Measurements from ENCODE around the gene CCBE1.
A peak's percentile ranks its signal among the peaks of the same experiment; 100 is the strongest.

The CCBE1 gene

DNA sequence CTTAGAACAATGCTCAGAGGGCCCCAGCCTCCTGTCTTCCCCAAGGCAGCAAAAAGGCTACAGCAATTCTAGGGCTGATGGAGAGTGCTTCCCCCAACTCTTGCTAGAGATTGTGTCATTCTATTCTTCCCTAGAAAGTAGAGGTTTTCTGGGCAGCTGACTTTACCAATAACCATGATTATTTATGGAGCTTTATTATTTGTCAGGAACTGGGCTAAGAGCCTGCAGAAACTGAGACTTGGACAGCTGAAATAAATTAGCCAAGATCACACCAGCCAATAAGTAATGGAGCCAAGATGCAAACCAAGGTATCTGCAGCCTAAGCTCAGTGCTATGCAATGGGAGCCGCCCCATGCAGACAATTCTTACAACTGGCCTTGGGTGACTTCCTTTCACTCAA lies 84.8 kb downstream of the CCBE1 start:
- DNase-seq: peak; percentile 31

DNA sequence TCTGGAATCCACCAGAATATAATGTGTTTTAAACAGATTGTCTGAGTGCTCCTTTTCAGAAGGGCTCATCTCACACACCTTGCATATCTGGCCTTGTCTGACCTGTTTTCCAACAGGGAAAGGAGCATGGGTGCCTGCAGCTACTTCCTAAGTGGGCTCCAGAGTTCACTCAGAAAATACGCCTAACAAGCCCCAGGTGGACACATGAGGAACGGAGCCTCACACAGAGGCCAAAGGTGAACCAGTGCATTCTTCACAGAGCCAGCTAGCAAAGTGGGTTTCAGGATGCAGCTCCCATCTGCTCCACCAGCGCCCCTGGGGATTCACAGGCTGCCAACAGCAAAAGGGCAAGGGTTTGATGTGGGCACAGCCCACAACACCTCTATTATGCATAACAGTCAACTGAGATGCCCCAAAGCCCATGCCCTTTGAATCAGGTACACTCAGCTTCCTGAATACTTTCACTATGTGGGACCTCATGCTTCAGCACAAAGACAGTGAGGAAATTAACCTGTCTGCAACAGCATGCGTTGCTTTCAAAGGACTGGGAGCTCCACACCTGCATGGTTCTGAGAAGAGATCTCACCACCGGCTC lies 86.6 kb downstream of the CCBE1 start:
- DNase-seq: no peak

DNA sequence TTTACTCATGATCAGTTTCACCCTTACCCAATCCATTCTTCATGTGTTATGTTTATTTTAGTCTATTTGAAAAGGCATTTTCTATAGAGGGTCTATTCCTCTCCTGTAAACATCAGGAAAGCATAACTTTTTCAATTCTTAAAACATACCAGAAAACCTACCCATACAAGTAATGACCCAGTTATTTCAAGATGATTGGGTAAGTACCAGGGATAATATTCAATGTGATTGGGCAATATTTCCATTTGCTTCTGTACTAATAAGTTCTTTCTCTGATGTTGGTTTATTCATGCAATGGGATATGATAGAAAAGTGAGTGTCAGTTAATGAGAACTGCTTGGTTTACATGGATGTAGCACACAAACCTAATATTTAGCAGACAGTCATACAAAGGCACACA lies 87.6 kb downstream of the CCBE1 start:
- DNase-seq: no peak

DNA sequence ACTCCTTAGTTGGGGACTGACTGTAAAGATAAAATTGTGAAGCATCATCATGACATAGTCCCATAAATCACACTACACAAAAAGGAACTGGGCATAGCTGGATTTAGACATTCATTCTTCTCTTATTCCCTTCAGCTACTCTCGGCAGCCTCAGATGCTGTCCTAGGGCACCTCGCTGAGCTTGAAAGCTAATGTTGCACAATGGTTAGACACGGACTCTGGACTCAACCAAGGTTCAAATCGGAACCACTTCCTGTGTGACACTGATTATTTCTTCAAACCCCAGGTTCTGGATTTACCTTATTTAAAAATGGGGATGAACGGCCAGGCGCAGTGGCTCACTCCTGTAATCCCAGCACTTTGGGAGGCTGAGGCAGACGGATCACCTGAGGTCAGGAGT lies 89.8 kb downstream of the CCBE1 start:
- no peak for DNase-seq

DNA sequence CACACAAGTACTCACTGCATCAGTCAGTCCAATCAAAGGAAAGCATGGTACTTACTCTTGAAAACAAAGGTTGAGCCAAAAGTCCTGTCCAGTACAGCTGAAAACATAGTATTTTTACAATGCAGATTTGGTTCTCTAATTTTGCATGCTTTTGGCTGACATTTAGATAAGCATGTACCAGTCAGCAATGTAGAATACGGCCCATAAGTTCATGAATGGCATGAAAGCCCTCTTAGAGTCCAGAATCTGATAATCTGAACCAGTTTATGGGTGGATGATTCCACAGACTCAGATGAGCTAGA lies 90.2 kb downstream of the CCBE1 start:
- no peak for DNase-seq

DNA sequence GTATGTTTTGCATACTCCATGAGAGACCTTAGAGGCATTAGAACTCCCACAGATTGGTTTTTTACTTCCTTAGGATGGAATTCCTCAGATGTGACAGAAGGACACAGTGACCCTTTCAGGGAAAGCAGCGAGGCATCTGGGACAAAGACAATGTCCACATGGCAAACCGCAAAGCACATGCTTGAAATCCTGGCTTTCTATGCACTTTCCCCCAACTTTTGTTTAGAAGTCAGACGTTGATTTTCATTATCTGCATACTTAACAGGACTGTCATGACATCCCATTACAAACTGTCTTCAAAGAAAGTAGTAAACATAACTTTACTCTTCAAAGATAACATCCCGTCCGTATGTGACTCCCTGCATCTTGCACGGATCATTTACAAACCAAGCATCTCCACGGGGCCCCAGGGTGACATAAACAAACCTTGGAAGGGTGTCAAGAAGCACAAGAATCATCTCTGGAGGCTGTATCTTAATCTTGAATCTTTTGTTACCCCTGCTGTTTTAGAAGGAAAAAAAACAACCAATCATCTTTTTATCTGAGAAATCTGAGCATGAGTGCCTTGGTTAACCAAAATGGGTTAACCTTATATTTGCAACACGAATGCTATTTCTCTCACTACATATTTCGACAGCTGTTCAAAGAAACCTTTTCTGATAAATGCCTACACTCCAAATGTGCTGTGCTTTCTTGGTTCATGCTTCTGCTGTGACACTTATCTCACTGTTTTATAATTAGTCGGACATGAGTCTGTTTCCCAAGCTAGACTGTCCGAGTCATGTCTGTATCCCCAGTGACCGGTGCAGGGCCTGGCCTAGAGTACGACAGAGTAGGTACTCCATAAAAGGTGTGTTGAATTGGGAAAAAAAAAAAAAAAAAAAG lies 90.8 kb downstream of the CCBE1 start:
- DNase-seq: peak; percentile 82

DNA sequence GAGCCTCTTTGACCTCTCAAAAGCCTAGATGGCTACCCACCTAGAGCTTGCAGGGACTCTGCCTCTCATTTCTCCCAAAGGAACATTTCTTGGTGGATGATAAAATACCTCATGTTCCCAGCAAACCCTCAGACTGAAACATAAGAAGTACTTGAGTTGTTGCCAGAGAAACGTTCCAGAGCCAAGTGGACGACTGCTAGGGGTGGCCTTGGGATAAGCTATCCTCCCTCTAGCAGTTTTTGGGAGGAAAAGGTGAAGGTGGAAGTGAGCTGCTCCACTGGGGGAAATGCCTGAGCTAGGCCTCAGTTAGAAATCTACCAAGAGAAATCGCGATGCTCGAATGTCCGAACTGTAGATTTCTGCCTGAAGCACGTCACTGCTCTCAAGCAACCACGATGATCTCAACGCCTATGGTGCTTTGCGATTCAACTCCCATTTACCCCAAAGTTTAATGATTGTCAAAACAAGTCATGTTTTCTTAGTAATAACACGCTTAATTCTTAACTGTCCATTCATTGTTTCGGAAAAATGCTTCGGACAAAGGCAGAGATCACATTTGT lies 91.5 kb downstream of the CCBE1 start:
- no peak for DNase-seq

DNA sequence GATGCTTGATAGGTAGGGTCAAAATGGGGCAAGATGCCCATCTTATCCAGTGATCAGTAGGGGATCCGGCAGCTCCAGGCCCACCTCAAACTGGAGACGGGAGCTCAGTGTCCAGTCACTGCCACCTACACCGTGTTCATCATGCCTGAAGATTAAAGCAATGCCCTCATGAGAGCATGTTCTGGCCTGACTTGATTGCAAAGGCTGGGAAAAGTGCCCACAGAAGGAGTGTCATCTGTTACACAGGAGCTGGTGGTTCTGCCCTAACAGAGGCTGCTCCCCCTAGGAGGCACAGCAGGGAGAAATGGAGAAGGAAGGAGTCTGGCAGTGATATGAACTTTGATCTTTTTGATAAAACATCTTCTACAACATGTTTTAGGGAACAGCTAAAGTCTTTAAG lies 92.3 kb downstream of the CCBE1 start:
- no peak for DNase-seq

DNA sequence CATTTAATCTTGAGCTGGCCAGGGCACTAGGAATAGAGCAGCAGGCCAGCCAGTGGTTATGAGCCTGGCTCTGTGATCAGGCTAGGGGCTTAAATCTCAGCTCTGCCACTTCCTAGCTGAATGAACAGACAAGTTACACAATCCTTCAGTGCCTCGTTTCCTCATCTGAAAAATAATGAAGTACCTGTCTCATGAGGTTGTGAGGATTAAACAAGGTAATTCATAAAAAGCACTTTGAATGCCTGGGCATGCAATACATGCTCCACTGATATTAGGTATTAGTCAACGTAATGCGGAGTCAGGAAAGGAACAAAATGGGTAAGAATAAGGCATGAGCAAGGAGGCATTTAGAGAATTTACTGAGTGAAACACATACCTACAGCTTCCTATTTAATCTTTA lies 100.2 kb downstream of the CCBE1 start:
- DNase-seq: no peak

DNA sequence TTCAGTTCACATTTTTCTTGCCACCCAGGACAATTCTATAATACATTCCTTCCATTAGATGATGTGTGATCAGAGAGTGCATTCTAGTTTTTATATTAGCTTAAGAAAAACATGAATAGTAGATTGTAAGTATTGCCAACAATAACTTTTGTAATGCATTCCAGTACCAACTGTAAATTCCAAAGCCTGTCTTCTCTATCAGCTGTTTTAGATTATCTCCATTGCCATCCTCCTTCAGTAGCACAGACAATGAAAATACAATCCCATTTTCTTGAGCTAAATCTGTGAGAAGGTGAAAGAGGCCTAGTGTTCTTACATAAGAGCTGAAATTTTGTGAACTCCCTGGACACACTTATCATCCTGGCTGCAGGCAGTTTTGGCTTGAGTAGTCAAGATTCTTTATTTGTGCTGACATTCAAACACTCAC lies 103.9 kb downstream of the CCBE1 start:
- peak; percentile 74 for DNase-seq

DNA sequence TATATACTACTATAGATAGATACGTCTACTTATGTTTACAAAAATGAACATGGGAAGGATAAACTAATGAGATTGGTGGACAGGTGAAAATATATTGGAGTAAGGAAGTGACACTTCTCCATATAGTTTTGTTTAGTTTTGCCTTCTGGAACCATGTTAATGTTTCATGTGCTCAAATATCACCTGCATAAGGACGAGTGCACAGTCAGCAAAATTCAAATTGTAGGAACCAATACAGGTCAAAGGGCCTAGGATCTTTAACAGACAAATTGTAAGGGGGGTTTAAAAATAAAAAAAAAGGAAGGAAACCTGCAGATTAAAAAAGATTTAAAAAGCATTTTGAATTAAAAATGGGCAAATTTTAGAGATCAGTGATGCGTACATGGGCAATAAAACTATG lies 104.6 kb downstream of the CCBE1 start:
- DNase-seq: no peak

DNA sequence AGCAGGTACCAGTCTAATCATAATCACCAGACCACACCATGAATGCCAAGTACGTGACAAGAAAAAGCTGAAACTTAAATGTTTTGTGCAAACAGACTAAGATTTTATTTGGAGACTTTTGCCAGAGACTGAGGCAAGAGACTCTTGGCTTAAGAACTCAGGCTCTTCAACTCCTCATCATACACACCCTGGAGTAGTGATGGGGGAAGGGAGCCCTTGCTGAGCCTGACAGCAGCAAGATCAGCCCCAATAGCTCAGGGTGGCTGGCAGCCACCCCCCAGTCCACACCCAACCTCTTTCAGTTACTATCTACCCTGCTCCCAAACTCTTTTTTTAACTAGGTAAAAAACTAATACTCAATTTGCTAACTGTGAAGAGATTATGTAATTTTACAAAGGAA lies 114.8 kb downstream of the CCBE1 start:
- no peak for DNase-seq

DNA sequence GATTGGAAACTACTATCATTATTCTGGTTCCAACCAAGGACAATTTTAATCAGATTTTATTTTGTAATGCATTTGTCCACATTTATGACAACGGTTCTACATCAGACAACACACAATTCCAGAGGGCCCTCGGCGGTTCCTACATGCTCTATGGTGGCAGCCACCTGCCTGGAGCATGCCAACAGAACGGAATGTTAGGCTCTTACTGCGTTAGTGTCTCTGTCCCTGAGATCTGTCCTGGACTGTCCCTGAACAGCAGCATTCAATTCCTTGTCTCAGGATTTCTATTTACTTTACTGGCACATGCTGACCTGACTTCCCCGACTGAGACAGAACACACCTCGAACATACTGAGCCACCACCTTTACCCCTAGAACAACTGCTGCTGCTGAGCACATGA lies 117.7 kb downstream of the CCBE1 start:
- no peak for DNase-seq

DNA sequence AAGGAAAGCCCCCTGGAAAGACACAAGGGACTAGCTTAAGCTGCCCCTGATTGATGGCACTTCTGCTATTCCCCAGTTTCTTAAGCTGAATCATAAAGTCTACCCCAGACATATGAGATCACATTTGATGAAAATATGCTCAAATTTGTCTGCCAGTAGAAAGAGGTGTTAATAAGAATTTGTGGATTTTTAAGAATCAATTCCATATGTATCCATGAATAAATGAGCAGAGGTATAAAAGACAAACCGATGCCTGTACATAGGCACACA lies 119.9 kb downstream of the CCBE1 start:
- no peak for DNase-seq

DNA sequence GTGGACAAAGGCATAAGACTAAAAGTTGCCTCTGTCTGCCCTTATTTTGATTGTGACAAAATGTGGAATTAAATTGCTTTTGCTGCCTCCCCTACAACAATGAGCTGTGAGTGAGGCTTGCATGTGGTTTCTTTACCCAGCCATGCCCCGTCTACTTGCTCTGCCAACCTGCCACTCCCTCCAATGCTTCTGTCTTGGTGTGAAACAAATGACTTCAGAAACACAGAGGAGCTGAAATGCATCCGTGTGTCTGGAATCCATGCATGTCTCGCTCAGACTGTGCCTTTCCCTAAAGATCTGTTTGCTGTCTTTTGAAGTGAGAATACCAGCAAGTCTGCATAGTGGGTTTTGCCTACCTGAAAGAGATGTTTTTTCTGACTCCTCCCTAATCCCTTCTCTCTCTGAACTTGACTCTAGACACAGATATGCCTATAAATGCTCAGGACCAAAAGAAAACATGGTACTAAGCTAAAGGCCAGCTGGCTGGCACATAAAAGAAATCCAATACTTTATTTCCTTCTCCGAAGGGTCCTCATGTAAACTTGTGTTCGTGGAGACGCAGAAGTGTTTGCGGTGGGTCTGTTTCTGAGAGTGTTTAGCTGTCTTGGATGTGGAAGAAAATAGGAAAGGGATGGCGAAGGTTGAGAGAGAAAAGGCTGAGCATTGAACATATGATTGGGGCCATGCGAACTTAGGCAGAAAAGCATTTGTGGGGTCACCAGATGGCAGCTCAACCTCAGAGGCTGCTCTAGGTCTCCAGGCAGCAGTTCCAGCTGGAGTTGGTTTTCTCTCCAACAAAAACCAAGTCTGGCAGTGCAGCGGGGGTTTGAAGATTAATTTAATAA lies 120.5 kb downstream of the CCBE1 start:
- DNase-seq: no peak

DNA sequence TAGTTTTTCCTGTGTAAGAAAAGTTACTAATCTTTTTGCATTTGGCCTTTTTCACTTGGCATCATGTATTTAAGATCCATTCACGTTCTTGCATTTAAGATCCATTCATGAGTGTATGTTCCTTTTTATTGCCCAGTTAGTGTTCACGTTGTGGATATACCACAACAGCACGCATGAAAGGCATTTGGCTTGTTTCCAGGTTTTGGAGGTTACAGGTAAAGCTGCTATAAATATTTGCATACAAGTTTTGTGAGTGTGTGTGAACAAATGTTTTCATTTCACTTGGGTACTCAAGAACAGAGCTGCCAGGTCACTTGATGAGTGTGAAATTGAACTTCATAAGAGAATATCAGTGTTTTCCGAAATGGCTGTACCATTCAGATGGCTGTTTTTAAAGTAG lies 121.2 kb downstream of the CCBE1 start:
- DNase-seq: no peak

DNA sequence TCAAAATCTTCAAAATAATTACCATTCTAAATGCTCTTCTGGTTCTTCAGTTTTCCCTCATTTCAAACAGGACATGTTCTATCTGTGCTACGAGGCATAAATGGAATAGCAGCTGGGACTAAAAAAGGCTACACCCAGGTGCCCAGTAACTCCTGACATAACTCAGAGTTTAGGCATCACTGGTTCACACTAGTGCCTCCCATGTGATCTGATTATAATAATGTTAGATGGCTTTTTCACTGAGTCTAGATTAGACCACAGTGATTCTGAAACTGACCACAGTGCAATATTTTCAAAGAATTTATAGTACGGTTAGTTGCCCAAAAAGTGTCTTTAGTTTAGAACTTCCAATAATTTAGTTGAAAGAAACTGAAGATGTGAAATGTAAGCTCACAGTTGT lies 123.3 kb downstream of the CCBE1 start:
- DNase-seq: no peak

DNA sequence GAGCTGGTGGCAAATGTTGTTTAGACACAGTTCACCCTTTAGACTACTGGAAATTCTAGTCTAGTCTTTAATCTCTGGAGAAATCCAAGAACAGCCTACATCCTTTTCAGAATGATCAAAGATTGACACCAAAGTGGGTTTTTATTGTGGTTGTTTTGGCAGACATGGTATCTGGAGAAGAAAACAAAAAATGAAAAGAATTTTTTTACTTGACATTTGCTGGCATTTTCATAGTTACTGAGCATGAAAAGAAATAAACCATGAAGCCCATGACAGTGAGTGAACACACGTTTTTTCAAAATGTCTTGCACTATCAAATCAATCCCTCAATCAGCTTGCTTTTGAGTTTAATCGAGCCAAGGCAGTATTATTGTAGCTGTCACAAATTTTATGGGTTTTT lies 125.3 kb downstream of the CCBE1 start:
- no peak for DNase-seq

DNA sequence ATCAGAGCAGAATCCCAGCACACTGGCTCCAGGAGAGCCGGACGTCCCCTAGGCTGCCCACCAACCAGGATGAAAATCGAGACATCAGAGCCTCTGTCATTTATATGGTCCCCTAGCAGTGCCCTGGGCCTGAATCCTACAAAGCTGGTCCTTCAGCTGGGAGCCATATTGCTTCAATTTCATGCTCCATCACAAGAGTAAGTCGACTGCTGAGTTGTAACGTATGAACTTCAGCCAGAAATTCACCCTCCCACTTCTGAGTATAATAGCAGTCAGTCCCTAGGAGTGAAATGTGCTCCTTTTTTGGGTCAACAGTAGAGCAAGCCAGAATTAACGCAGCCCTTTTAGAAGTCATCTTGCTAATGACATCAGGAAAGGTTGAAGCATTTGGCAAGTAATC lies 126.4 kb downstream of the CCBE1 start:
- no peak for DNase-seq

DNA sequence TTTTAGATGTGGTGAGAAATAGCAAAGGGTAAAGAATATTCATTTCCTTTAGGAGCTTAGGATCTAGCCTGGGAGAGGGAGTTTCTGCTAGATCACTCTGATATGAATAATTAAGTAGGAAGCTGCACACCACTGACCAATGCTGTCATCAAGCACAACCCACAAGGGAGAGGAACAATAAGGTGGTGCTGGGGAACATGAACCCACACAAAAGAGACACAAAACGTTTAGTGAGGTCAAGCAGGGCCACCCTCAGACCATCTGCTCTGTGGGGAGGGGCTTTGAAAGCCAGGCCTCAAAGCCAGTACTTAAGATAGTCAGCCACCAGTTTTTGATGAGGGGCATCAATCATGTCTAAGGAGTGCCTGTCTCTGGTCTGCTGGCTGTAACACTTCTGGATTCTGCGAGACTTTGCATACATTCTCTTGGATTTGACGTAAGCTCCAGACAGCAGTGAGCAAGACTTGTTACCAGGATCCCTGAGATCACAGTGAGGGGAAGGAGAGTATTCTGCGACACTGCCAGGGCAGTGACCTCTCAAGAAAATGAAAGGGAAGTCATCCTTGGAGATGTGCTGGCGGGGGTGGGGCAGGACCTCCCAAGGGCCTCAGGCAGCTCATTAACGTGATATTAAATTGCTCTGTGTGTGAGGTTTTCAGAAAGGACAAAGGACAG lies 127.0 kb downstream of the CCBE1 start:
- peak; percentile 25 for DNase-seq

DNA sequence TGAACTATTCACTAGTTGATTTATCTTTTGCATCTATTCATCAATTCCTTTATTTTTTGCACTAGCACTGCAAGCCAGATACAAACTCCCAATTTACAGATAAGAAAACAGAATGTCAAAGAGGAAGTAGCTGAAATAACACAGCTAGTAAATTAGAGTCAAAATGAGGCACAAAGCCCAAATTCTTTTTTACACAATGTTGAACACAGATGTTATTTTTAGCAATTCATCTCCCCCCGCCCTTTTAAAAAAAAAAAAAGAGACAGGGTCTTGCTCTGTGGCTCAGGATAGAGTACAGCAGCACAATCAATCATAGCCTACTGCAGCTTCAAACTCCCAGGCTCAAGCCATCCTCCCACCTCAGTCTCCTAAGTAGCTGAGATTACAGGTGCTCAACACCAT lies 127.8 kb downstream of the CCBE1 start:
- no peak for DNase-seq

DNA sequence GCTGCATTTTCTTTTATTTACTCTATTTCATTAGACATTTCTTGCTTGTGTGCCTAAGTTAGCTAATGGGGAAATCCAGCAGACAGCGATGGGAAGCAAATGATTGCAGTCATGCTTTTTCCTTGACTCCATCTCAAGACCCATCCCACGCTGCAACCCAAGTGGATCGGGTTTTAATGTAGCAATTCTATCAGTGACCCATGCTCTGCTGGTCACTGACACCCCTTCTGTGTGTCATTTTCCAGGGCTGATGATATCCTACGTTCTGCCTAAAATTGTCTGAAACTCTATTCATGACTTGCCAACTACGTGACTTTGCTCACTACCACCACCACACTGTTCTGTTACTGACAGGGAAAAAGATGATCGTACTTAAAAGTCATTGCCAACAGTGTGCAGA lies 129.8 kb downstream of the CCBE1 start:
- DNase-seq: no peak

DNA sequence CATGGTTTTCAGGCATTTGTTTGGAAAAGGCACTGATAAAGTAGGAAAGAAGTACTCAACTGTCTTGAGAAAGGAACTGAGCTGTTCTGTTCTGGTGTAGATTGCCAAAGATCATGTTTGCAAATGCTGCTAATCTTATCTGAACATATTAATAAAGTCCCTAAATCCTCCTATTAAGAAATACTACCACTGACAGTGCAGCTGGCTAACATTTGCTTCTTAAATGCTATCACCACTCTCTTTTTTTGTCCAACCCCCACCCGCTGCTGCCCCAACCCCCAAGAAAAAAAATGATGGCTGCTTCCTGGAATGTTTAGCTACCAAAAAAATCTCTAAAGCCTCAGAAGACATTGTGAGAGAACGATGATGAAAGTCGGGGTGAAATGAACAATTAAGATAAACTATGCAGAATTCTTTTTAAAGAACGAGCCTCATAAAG lies 130.7 kb downstream of the CCBE1 start:
- peak; percentile 36 for DNase-seq
